ENCODE data around the gene TBC1D10B.
"Not testable (repeated sequence)": the region's sequence is repeated elsewhere in the genome, so short reads cannot be mapped to it uniquely, and the experiment has no call there.

TBC1D10B gene

GRCh38 chr16:30350134-30350871 lies 20.0 kb downstream of the TBC1D10B start:
- intact Hi-C loops (cut with DNase I): no loop called here
- DNase-seq: no peak

GRCh38 chr16:30349675-30350074 lies 20.6 kb downstream of the TBC1D10B start:
- DNase-seq: peak in 1 of 42 donors; percentile 4
- intact Hi-C loops (cut with DNase I): no loop called here

GRCh38 chr16:30348929-30349328 lies 21.4 kb downstream of the TBC1D10B start:
- intact Hi-C loops (cut with DNase I): no loop called here
- peak in 1 of 42 donors; percentile 0 for DNase-seq

- DNase-seq: no peak
- intact Hi-C loops (cut with DNase I): no loop called here
These were observed 22.2 kb downstream of the TBC1D10B start for GRCh38 chr16:30348113-30348512.

GRCh38 chr16:30346286-30346685 lies 24.0 kb downstream of the TBC1D10B start:
- intact Hi-C loops (cut with DNase I): no loop called here
- no peak for DNase-seq

- DNase-seq: peak in 1 of 42 donors; percentile 23
- intact Hi-C loops (cut with DNase I): not testable (repeated sequence)
These were observed 26.8 kb downstream of the TBC1D10B start for GRCh38 chr16:30343491-30343820.

- DNase-seq: peak in 1 of 42 donors; percentile 22
- intact Hi-C loops (cut with DNase I): no loop called here
These were observed 27.4 kb downstream of the TBC1D10B start for GRCh38 chr16:30342751-30343490.

- intact Hi-C loops (cut with DNase I): not testable (repeated sequence)
- peak in 1 of 42 donors; percentile 2 for DNase-seq
These were observed 28.3 kb downstream of the TBC1D10B start for GRCh38 chr16:30341971-30342370.

GRCh38 chr16:30340621-30341020 lies 29.7 kb downstream of the TBC1D10B start:
- intact Hi-C loops (cut with DNase I): no loop called here

GRCh38 chr16:30338715-30339114 lies 31.6 kb downstream of the TBC1D10B start:
- intact Hi-C loops (cut with DNase I); DNase-seq: not testable (repeated sequence)

More at GRCh38 chr16:30340621-30341020, 29.7 kb downstream of the TBC1D10B start:
- DNase-seq: peak in 36 of 42 donors; percentile 18 to 86 (median 54)

- intact Hi-C loops (cut with DNase I): not testable (repeated sequence)
- peak in 3 of 42 donors; percentile 1 to 9 (median 9) for DNase-seq
These were observed 32.3 kb downstream of the TBC1D10B start for GRCh38 chr16:30337964-30338357.

- peak in 6 of 42 donors; percentile 6 to 38 (median 12) for DNase-seq
- intact Hi-C loops (cut with DNase I): no loop called here
These were observed 34.5 kb downstream of the TBC1D10B start for GRCh38 chr16:30335598-30336474.

GRCh38 chr16:30335028-30335597 lies 35.2 kb downstream of the TBC1D10B start:
- intact Hi-C loops (cut with DNase I): not testable (repeated sequence)
- peak; percentile 66 to 94 (median 87) for DNase-seq

GRCh38 chr16:30334473-30334989 lies 35.8 kb downstream of the TBC1D10B start:
- DNase-seq: peak in 34 of 42 donors; percentile 31 to 73 (median 54)
- intact Hi-C loops (cut with DNase I): not testable (repeated sequence)

GRCh38 chr16:30324220-30324619 lies 46.1 kb downstream of the TBC1D10B start:
- DNase-seq; intact Hi-C loops (cut with DNase I): not testable (repeated sequence)

GRCh38 chr16:30318647-30319046 lies 51.6 kb downstream of the TBC1D10B start:
- intact Hi-C loops (cut with DNase I); DNase-seq: not testable (repeated sequence)

- DNase-seq; intact Hi-C loops (cut with DNase I): not testable (repeated sequence)
These were observed 59.4 kb downstream of the TBC1D10B start for GRCh38 chr16:30310937-30311336.

- intact Hi-C loops (cut with DNase I); DNase-seq: not testable (repeated sequence)
These were observed 61.0 kb downstream of the TBC1D10B start for GRCh38 chr16:30309255-30309654.

All from head of caudate nucleus (tissue), 42 donors.